NB4 (cell line): Measurements from ENCODE around the gene CLEC1A.

Source experiments
- DNase-seq: peaks from one replicate; pipeline ENCODE4 v3.0.0; 2010; ENCODE audit warnings: low read depth
- H3K4me3 ChIP-seq: one replicate; pipeline ENCODE4 v1.5.1; 2011; ENCODE audit warnings: mild to moderate bottlenecking, low read depth, low read length, moderate library complexity
- MAX ChIP-seq: IDR thresholded peaks from 2 replicates; pipeline ENCODE4 v1.6.1; 2011; ENCODE audit warnings: low read depth, low read length
- MYC ChIP-seq: IDR thresholded peaks from 2 replicates; pipeline ENCODE4 v1.6.1; 2011; ENCODE audit warnings: low read depth, low read length
- POLR2A ChIP-seq: IDR thresholded peaks from 2 replicates; pipeline ENCODE4 v1.6.1; 2011; ENCODE audit warnings: mild to moderate bottlenecking; ENCODE audit not compliant: insufficient read length; ENCODE audit errors: extremely low read depth
- TF ChIP-seq, protein P1 (sequence below): IDR thresholded peaks from one replicate; pipeline ENCODE4 v1.5.1; 2012; ENCODE audit warnings: low read depth, low read length

Gene CLEC1A

DNA sequence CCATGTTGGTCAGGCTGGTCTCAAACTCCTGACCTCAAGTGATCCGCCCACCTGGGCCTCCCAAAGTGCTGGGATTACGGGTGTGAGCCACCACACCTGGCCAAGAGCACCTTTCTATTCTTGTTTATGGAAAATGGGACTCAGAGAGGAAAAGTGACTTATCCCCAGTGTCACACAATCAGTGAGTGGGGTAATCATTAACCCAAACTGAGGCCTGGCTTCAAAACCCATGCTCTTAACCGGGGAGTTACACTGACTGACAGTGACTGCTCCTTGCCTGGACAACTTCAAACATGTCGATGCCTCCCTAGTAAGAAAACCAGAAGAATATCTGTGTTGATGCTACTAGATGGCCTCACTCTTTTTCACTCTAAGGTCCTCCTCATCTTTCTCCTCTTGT, 23.9 kb upstream of the CLEC1A start:
- DNase-seq, result no peak
- no peak overlapping the region for H3K4me3 ChIP-seq
- TF ChIP-seq POLR2A (no peak), MYC (no peak), MAX (no peak)
- TF ChIP-seq, protein P1, sequence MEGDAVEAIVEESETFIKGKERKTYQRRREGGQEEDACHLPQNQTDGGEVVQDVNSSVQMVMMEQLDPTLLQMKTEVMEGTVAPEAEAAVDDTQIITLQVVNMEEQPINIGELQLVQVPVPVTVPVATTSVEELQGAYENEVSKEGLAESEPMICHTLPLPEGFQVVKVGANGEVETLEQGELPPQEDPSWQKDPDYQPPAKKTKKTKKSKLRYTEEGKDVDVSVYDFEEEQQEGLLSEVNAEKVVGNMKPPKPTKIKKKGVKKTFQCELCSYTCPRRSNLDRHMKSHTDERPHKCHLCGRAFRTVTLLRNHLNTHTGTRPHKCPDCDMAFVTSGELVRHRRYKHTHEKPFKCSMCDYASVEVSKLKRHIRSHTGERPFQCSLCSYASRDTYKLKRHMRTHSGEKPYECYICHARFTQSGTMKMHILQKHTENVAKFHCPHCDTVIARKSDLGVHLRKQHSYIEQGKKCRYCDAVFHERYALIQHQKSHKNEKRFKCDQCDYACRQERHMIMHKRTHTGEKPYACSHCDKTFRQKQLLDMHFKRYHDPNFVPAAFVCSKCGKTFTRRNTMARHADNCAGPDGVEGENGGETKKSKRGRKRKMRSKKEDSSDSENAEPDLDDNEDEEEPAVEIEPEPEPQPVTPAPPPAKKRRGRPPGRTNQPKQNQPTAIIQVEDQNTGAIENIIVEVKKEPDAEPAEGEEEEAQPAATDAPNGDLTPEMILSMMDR, result no peak

DNA sequence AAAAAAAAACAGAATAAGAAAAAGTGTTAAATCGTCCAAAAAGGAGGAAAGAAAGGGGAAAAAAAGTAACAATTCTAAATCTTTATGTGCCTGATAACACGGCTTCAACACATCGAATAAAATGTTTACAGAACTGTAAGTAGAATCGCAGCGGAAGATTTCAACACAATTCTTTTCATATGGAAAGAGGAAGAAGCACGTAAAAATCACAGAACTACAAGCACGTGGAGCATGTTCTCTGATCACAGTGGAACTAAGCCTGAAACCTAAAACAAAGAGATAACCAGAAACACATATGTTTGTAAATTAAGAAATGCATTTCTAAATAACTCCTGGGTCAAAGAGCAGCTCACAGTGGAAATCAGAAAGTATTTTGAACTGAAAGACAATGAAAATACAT, 22.5 kb upstream of the CLEC1A start:
- DNase-seq, result peak; percentile 51
- TF ChIP-seq MAX (peak; percentile 93), POLR2A (no peak), MYC (peak; percentile 75)
- TF ChIP-seq, protein P1, result no peak
- H3K4me3 ChIP-seq, result no peak overlapping the region

DNA sequence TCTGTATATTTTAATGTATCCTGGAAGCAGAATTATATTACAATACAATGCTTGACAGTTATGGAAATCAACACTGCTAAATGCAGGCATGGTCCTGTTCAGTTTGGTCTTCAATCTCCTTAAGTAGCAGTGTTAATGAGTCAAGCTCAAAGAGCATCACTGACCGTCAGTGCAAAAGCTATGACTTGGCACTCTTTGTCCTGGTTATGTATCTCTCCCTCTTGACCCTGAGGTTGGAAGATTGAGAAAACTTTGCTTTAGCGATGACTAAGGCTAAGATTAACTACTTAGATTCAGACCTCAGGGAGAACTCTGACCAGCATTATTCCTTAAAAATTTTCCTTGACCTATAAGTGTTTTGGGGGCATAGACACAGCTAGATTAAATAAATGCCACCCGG, 20.3 kb upstream of the CLEC1A start:
- H3K4me3 ChIP-seq, result no peak overlapping the region
- no peak for DNase-seq
- TF ChIP-seq, protein P1, result no peak
- no peak for TF ChIP-seq MAX
- no peak for TF ChIP-seq POLR2A
- TF ChIP-seq MYC, result no peak

DNA sequence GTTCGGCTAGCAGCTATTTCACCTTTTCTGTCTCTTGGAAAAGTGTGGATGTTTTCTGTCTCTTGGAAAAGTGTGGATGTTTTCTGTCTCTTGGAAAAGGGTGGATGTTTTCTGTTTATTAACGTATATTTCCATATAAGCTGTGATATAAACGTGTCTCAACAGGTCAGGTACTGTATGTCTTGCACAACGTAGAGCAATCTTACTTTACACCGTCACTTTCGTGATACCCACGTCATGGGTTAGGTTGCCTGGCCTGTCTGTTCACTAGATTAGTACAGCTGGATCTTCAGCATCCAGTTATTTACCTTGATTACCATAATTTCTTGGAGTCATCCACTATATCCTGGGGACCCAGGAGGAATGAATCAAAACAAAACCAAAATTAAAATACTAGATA, 17.1 kb upstream of the CLEC1A start:
- TF ChIP-seq POLR2A (no peak), MAX (no peak), MYC (no peak)
- TF ChIP-seq, protein P1, result no peak
- H3K4me3 ChIP-seq, result no peak overlapping the region
- DNase-seq, result no peak

- no peak for TF ChIP-seq POLR2A
- TF ChIP-seq, protein P1, result no peak
- TF ChIP-seq MYC, result no peak
- TF ChIP-seq MAX, result no peak
- DNase-seq, result no peak
- H3K4me3 ChIP-seq, result no peak overlapping the region
Observed at GRCh38 chr12:10115311-10115710, 16.5 kb upstream of the CLEC1A start.

- DNase-seq, result no peak
- no peak for TF ChIP-seq POLR2A
- TF ChIP-seq MAX, result no peak
- TF ChIP-seq, protein P1, result no peak
- TF ChIP-seq MYC, result no peak
- H3K4me3 ChIP-seq, result no peak overlapping the region
Observed at GRCh38 chr12:10113920-10114319, 15.1 kb upstream of the CLEC1A start.
